ENCODE results near the gene C1QTNF1.

Gene C1QTNF1

DNA sequence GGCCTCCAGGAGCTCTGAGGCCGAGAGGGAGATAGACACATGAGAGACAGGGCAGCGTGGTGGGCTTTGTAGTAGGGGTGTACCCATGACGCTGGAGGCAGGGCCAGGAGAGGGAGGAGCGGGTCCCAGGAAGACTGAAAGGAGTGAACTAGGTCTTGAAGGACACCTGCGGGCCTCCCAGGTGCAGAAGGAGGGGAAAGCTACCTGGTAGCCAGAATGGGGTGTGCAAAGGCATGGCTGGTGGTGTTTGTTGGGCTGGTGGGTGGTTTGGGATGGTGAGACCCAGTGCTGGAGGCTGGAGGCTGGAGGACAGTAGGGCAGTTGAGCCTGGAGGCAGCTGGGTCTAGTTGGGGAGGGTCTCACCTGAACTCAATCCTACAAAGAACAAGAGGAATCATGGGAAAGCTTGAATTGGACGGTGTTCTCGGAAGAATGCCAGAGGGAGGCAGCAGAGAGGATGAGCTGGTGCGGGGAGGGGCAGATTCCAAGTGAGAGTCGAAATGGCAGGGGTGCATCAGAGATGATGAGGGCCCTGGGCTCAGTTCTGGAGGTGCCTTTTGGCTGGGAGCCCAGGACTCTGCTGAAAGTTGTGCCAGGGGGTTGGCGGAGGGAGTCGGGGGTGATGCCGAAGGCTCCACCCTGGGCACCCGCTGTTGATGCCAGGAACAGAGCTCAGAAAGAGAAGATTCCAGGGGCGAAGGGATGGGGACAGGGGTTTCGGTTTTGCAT lies 21.2 kb downstream of the C1QTNF1 start:
- no peaks in the 10 kb centered on the region for H3K36me3 ChIP-seq (replicated peaks)
- no peak for DNase-seq
- in situ Hi-C loops (cut with HindIII; ENCODE audit: low pct_ligation_motif_present, low sequenced_read_pairs) = no loop called here
- peaks cover 3% of the 10 kb centered on the region for H3K27me3 ChIP-seq (replicated peaks)
- H3K4me3 ChIP-seq (ENCODE audit: low read depth, low read length) = no peak overlapping the region
- no peak overlapping the region for H3K27ac ChIP-seq
- TF ChIP-seq, protein P1, sequence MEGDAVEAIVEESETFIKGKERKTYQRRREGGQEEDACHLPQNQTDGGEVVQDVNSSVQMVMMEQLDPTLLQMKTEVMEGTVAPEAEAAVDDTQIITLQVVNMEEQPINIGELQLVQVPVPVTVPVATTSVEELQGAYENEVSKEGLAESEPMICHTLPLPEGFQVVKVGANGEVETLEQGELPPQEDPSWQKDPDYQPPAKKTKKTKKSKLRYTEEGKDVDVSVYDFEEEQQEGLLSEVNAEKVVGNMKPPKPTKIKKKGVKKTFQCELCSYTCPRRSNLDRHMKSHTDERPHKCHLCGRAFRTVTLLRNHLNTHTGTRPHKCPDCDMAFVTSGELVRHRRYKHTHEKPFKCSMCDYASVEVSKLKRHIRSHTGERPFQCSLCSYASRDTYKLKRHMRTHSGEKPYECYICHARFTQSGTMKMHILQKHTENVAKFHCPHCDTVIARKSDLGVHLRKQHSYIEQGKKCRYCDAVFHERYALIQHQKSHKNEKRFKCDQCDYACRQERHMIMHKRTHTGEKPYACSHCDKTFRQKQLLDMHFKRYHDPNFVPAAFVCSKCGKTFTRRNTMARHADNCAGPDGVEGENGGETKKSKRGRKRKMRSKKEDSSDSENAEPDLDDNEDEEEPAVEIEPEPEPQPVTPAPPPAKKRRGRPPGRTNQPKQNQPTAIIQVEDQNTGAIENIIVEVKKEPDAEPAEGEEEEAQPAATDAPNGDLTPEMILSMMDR (IDR thresholded peaks at IDR 0.05; ENCODE audit: low read depth, low read length, missing control alignments) = no peak

DNA sequence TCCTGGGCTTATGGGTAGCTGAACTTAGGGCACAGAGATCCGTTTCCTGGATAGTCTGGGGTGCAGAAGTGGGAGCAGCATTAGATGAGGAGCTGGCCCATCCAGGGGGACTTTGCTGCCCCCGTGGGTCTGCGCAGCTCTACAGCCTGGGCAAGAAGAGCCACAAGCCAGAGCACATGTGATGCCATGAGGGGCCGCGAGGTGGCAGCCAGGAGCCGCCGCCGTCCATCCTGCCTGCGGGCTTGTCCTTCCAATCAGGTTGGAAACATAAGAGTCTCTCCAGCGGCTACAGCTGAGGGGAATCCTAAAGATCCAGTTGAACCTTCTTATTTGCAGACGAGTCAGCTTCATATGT lies 21.9 kb downstream of the C1QTNF1 start:
- in situ Hi-C loops (cut with HindIII; ENCODE audit: low pct_ligation_motif_present, low sequenced_read_pairs) = no loop called here
- H3K27me3 ChIP-seq (replicated peaks) = peaks cover 3% of the 10 kb centered on the region
- DNase-seq = peak; percentile 58
- H3K27ac ChIP-seq = no peak overlapping the region
- H3K36me3 ChIP-seq (replicated peaks) = no peaks in the 10 kb centered on the region
- TF ChIP-seq, protein P1 (IDR thresholded peaks at IDR 0.05; ENCODE audit: low read depth, low read length, missing control alignments) = peak; percentile 97
- no peak overlapping the region for H3K4me3 ChIP-seq (ENCODE audit: low read depth, low read length)

DNA sequence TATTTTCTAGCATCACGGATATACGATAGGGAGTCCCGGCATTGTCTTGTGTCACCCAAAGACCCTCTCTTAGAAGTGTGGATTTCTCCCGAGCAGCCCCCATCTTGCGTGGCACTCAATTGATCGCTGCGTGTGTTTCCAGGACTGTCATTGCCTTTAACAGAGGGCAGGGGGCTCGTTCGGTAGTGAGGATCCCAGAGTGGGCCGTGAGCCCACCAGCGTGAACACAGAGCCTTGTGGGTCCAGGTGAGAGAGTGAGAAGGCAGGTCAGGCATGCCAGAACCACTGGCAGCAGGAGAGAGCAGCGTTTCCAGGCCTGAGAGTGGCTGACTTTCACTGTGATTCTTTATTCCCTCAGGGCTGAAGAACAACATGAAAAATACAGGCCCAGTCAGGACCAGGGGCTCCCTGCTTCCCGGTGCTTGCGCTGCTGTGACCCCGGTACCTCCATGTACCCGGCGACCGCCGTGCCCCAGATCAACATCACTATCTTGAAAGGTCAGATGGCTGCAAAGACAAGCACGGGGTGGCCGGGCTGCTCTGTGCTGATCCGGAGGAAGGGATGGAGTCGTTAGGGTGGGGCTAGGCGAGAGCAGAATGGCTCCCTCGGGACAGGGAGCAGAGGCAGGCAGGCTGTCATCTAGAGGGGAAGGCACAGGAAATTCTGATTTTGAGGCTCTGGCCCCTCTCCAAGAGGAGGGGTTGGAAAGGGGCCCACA lies 22.4 kb downstream of the C1QTNF1 start:
- Histone ChIP-seq H3K36me3 (replicated peaks) (no peaks in the 10 kb centered on the region), H3K27ac (no peak overlapping the region), H3K4me3 (ENCODE audit: low read depth, low read length) (no peak overlapping the region), H3K27me3 (replicated peaks) (peaks cover 3% of the 10 kb centered on the region)
- in situ Hi-C loops (cut with HindIII; ENCODE audit: low pct_ligation_motif_present, low sequenced_read_pairs) = no loop called here
- DNase-seq = no peak
- TF ChIP-seq, protein P1 (IDR thresholded peaks at IDR 0.05; ENCODE audit: low read depth, low read length, missing control alignments) = no peak

DNA sequence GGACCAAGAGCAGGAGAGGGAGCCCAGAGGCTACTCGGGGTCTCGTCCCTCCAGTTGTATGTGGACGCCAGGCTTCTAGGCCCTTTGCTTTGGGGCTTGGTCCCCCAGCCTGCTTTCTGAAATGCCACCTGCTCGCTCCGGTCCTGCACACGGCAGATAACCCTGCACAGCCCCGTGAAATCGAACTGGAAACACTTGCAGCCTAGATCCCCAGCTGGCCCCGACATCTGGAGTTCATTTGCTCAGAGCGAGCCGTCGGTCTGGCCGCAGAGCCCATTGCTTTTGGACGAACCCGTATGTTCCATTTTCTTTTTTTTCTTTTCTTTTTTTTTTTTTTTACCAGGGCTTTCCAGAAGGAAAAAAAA lies 22.9 kb downstream of the C1QTNF1 start:
- H3K4me3 ChIP-seq (ENCODE audit: low read depth, low read length) = no peak overlapping the region
- no peak overlapping the region for H3K27ac ChIP-seq
- in situ Hi-C loops (cut with HindIII; ENCODE audit: low pct_ligation_motif_present, low sequenced_read_pairs) = no loop called here
- TF ChIP-seq, protein P1 (IDR thresholded peaks at IDR 0.05; ENCODE audit: low read depth, low read length, missing control alignments) = no peak
- DNase-seq = no peak
- peaks cover 3% of the 10 kb centered on the region for H3K27me3 ChIP-seq (replicated peaks)
- no peaks in the 10 kb centered on the region for H3K36me3 ChIP-seq (replicated peaks)

DNA sequence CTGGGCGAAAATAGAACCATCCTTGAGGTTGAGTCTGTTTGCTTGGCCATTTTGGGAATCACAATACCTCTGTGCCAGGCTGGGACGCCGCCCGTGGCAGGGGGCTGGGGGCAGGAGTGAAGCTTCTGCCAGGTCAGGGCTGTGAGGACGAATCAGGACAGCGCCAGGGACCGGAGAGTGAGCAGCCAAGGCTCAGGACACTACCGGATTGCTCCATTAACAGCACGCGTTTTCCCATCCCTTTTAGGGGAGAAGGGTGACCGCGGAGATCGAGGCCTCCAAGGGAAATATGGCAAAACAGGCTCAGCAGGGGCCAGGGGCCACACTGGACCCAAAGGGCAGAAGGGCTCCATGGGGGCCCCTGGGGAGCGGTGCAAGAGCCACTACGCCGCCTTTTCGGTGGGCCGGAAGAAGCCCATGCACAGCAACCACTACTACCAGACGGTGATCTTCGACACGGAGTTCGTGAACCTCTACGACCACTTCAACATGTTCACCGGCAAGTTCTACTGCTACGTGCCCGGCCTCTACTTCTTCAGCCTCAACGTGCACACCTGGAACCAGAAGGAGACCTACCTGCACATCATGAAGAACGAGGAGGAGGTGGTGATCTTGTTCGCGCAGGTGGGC lies 23.4 kb downstream of the C1QTNF1 start:
- no peak for DNase-seq
- Histone ChIP-seq H3K4me3 (ENCODE audit: low read depth, low read length) (no peak overlapping the region), H3K27ac (no peak overlapping the region), H3K27me3 (replicated peaks) (peaks cover 3% of the 10 kb centered on the region), H3K36me3 (replicated peaks) (no peaks in the 10 kb centered on the region)
- TF ChIP-seq, protein P1 (IDR thresholded peaks at IDR 0.05; ENCODE audit: low read depth, low read length, missing control alignments) = no peak
- in situ Hi-C loops (cut with HindIII; ENCODE audit: low pct_ligation_motif_present, low sequenced_read_pairs) = no loop called here
